NCI-H510A treated with DMSO at 0.1 percent for 48 hours (cell line): ENCODE data around the gene TGIF2.
A peak's percentile ranks its signal among the peaks of the same experiment; 100 is the strongest.

ENCODE experiments used
- DNase-seq: peaks from one replicate; lab custom pipeline; 2025; lab: John Stamatoyannopoulos, UW

The TGIF2 gene

DNA sequence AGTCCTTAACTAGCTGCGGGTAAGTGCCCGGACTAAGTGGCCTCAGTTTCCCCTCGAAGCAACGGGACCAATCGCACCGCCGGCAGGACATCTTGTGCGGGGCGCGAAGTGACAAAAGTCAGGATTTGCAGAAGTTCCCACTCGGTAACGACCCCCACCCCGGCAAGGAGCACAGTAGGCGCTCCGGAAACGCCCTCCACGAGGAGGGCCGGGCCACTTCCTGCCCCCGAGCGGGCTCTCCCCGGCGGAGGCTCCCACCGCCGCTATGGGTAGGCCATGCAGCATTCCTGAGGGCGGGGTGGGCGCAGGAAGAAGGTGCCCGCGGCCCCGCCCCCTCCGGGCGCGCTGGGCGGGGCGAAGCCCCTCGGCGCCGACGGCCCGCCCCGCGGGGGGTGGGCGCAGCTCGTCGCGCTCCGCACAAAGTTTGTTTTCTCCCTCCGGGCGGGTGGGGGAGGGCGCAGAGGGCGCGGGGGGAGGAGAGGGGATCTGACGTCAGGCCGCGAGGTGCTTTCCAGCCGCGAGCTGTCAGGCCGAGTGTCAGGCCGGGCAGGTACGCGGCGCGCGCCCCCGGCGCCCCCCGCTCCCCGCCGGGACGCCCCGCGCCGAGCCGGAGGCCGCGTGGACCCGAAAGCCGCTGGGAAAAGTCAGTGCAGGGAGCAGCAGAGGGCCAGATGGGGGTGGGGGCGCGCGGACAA is at the start of gene TGIF2:
Gene TGIF2, plus strand, starts transcription at position 495 of the 695 bp plus-strand sequence. CDS start 5,178 bp downstream, outside the sequence.
- peak; percentile 64 for DNase-seq

DNA sequence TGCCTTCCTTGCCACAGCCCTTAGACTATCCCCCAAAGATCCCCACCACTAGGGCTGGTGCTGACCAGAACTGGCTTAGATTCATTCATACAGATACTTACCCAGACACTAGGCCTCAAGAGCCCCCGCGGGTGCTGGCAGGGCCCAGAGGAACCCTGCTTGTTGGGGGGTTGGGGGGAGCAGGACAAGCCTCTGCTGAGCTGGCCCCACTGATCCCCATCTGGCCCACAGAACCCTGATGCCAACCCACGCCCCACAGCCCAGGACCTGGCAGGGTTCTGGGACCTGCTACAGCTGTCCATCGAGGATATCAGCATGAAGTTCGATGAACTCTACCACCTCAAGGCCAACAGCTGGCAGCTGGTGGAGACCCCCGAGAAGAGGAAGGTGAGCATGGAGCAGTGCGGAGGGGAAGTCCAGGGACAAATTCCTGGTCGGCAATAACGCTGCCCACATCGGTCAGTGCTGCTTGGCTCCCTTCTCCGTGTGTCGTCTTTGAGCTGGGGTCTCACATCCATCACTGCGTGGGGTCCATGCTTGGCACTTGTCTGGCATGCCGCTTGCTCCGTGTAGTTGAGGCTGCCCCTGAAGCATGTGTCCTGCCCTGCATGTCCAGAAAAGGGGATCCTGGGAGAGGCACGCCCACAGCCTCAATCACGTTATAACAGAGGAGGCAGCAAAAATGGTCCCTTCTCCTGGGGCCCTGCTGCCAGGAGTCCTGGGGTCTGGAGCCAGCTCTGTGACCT is 47.6 kb upstream of the TGIF2 start:
- no peak for DNase-seq

DNA sequence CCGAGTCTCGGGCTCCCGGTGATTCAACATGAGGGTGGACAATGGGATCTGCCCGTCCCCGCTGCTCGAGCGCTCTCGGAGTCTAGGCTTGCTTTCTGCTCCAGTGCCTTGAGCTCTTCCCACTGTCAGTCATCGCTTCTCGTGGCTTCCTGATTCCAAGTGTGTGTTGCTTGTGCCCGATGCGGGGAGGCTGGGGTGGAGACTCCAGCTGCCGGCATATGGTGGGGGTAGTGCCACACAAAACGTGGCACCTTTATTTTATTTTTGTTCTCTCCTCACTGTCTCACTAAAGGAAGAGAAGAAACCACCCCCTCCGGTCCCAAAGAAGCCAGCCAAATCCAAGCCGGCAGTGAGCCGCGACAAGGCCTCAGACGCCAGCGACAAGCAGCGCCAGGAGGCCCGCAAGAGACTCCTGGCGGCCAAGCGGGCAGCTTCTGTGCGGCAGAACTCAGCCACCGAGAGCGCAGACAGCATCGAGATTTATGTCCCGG is 46.8 kb upstream of the TGIF2 start:
- no peak for DNase-seq

GRCh38 chr20:36527331-36528125 is 45.9 kb upstream of the TGIF2 start:
- DNase-seq, result no peak

GRCh38 chr20:36528176-36528874 is 45.1 kb upstream of the TGIF2 start:
- no peak for DNase-seq

GRCh38 chr20:36528875-36529417 is 44.5 kb upstream of the TGIF2 start:
- no peak for DNase-seq

DNA sequence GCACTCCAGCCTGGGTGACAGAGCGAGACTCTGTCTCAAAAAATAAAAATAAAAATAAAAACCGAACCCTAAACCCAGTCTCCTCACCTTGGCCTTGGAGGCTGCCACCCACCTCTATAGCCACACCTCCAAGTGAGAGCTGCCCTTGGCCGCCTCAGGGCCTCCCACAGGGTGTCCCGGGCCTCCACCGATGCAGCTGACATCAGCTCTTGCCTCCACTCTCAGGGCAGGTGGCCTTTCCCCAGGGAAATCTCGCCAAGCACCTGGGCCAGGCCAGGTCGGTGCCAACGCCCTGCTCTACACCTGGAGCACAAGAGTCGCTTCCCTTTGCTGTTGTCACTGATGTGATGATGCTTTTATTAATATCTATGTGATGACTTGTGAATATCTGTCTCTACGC is 41.0 kb upstream of the TGIF2 start:
- no peak for DNase-seq

GRCh38 chr20:36532822-36533221 is 40.6 kb upstream of the TGIF2 start:
- DNase-seq, result no peak

- no peak for DNase-seq
Observed at GRCh38 chr20:36538026-36538722, 35.2 kb upstream of the TGIF2 start.

- no peak for DNase-seq
Observed at GRCh38 chr20:36540551-36541211, 32.7 kb upstream of the TGIF2 start.

DNA sequence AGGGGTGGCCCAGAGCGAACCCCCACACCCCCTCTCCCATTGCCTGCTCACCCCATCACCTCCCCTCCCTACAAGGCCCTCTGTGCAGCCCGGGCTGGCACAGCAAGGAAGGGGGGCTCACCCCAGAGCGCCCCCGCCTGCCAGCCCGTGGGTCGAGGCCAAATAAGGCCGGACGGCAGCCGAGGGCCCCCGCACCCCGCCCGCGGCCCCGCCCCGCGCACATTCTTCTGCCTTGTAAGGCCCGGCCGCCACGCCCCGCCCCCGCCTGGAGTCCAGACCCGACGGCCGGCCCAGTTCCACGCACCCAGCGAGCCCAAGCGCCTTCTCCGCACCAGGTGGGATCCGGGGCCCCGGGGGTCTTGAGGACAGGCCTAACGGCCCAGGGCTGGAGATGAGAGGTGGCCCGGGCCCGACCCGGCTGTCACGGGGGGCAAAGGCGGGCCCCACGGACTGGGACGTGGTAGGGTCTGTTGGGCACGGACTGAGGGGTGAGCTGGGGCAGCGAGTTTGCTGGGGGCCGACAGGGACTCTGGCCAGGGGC is 32.1 kb upstream of the TGIF2 start, which contains the start of gene MYL9:
Gene MYL9, plus strand, starts transcription at position 293 of the 541 bp plus-strand sequence. CDS start 3,366 bp downstream, outside the sequence.
- DNase-seq, result no peak

DNA sequence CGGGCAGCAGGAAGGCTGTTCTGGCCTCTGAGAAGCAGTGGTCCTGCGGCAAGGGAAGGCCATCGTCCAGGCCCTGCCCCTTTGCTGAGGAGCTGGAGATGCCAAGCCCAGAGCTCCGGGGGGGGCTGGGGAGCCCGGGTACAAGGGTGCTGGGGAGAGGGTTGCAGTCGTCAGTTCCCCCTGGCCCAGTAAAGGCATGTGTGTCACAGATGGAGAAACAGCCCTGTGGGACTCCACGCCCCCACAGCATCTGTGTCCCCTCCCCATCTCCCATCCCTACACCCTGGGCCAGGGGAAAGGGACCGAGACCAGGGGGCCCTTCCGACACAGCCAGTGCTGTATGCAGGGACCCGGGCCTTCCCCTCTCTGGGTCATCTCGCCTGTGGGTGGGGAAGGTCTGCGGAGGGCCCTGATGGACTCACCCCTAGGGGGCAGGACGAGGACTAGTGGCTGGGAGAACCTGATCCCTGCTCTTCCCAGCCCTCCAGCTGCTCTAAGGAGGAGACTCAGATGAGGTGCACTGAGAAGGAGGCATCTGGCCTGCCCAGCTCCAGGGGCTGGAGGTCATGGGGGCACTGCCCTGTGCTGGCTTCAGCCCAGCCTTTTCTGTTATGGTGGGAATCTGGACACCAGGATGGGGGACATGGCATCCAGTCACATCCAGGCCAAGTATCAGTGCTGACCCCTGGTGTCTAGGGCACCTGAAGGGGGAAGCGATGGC is 31.5 kb upstream of the TGIF2 start:
- DNase-seq, result no peak

DNA sequence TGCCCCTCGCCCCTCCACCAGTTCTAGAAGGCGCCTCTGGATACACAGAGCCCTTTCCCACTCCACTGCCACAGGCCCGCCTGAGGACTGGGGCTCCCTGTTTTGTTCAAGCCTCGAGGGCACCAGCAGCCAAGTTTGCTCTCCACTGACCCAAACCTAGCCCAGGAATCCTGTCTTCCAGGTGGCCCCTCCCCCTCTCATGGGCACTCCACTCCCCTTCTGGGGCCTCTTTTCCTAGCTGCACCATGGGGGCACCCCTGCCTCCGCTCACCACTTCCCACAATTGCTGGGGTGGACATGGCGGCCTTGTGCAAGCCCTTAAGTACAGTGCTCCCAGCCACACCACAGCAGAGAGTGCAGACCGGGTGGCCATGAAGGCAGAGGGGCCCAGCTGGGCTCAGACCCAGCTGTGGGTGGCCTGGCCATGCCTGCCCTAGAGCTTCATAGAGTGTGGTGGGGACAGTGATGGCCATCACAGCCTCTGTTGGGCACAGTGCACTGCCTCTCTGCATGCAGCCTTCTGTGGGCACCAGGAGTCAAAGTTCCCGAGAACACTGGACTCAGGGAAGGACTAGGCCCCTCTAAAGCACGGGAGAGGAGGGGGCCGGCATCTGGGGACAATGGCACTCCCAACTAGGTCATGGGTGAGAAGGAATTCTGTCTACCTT is 30.7 kb upstream of the TGIF2 start:
- DNase-seq, result no peak

GRCh38 chr20:36543184-36544133 is 29.9 kb upstream of the TGIF2 start:
- no peak for DNase-seq

DNA sequence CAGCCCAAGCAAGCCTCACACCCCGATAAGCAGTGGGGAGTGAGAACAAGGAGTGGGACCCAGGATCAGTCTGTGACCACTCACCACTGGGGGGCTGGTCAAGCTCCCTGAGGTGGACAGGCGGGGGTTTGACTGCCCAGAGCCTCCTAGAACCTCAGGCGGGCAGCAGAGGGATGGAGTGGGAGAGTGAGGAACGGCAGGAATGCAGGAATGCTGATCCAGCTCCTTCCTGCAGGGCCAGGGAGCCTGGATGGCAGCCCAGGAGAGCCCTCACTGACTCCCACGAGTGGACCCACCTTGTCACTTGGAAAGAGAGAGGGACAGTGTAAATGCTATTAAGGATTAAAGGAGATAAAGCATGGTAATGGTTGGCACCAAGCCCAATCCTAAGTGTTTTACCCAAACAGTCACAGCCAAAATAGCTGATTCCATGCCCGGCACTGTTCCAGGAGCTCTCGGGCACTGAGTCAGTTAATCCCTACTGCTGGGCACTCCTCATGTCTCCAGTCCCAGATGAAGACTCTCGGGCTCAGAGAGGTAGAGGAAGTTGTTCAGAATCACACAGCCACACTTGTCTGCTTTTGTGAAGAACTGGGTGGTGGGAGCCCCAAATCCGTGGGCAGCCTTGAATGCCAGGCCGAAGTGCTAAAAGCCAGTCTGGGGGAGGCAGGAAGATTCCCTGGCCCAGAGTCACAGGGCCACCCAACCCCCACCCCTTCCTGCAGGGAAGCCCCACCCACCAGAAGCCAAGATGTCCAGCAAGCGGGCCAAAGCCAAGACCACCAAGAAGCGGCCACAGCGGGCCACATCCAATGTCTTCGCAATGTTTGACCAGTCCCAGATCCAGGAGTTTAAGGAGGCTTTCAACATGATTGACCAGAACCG is 29.0 kb upstream of the TGIF2 start:
- no peak for DNase-seq

DNA sequence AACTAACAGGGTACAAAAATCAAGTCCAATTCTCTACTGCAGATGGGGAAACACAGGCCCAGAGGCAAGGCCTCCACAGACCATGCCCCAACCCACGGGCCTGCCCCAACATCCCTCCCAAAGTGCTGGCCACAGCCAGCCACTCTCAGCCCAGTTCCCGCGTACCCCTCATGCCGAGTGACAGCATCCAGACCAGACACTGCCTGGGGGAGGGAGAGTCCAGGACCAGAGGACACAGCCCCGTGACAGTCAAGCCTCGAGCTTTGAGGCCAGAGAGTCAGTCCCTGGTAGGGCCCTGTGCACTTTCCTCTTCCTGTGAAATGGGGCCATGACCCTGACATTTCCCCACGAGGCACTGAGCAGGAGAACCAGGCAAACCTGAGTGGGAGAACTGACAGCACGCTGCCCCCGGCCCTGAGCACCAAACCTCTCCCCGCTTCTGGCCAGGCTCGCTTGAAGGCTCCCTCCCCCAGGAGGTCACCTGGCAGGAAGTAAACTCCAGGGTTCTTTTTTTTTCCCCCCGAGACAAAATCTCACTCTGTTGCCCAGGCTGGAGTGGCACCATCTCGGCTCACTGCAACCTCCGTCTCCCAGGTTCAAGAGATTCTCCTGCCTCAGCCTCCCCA is 27.2 kb upstream of the TGIF2 start:
- no peak for DNase-seq
